Suprapubic skin (tissue), 4 donors: ENCODE results near the gene GTF2IRD1. TPM values are rescaled to one million over a fixed set of nuclear protein-coding genes. Genes with fewer than 3 reads are reported as not detected.
A peak's percentile ranks its signal among the peaks of the same experiment; 100 is the strongest.

Source experiments
- DNase-seq, 2 donors: peaks; one replicate each; pipeline ENCODE4 v3.0.0-alpha.2; 2019; ENCODE audit warnings: low spot score in 2 of 2
- H3K27ac ChIP-seq: fragments of 200-600 bp; sonication (generic); one replicate; pipeline ENCODE4 v1.5.1; 2019
- H3K27me3 ChIP-seq: fragments of 200-600 bp; sonication (generic); one replicate; pipeline ENCODE4 v1.5.1; 2019
- H3K36me3 ChIP-seq: fragments of 200-600 bp; sonication (generic); one replicate; pipeline ENCODE4 v1.5.1; 2019
- H3K4me1 ChIP-seq: fragments of 200-600 bp; sonication (generic); one replicate; pipeline ENCODE4 v1.5.1; 2019
- H3K4me3 ChIP-seq: fragments of 200-600 bp; sonication (generic); one replicate; pipeline ENCODE4 v1.5.1; 2019; ENCODE audit warnings: mild to moderate bottlenecking
- H3K9me3 ChIP-seq: fragments of 200-600 bp; sonication (generic); one replicate; pipeline ENCODE4 v1.5.1; 2019
- CTCF ChIP-seq, 2 donors: fragments of 200-600 bp in 1 of 2; fragments of 450-650 bp in 1 of 2; sonication (generic) in 1 of 2; IDR thresholded peaks; one replicate each; pipeline ENCODE4 v1.5.1; 2016 to 2019; ENCODE audit warnings: antibody characterized with exemption in 2 of 2, mild to moderate bottlenecking in 1 of 2, moderate library complexity in 1 of 2
- EP300 ChIP-seq: sonication (generic); formaldehyde crosslinking; IDR thresholded peaks from one replicate; pipeline ENCODE4 v1.6.1; 2017; ENCODE audit warnings: antibody characterized with exemption
- POLR2A ChIP-seq, 2 donors: fragments of 450-650 bp; IDR thresholded peaks; one replicate each; pipeline ENCODE4 v1.6.1; 2017; ENCODE audit warnings: antibody characterized with exemption in 2 of 2, mild to moderate bottlenecking in 2 of 2, moderate library complexity in 2 of 2
- POLR2AphosphoS5 ChIP-seq, 3 donors: sonication (generic); formaldehyde crosslinking; IDR thresholded peaks; one replicate each; pipeline ENCODE4 v1.6.1; 2017; ENCODE audit warnings: antibody characterized with exemption in 3 of 3
- WGBS: methylation state at CpG from one replicate; pipeline ENCODE4 v1.1.5; 2018; 5-methylcytosine and 5-hydroxymethylcytosine counted together
- total RNA-seq, 4 donors: library from RNA; depleted of rRNA; stranded (reverse); fragments of >200 nt; gene quantifications; one replicate each; pipeline ENCODE4 v1.1.0, GENCODE V29; 2016

The GTF2IRD1 gene
- total RNA-seq, 4 donors from 2014 or later = 23.1 to 41.2 (median 25.0) TPM

- WGBS = 18% methylated on average over 24 of the region's 40 CpGs
- no peaks in the 10 kb centered on the region for H3K36me3 ChIP-seq
- H3K27me3 ChIP-seq = no peaks in the 10 kb centered on the region
- peak; percentile 90 to 93 for DNase-seq
- no peak for TF ChIP-seq CTCF (IDR thresholded peaks at IDR 0.05)
- peak in 1 of 3 donors; percentile 68 for TF ChIP-seq POLR2AphosphoS5 (IDR thresholded peaks at IDR 0.05)
- peak; percentile 31 to 37 for TF ChIP-seq POLR2A (IDR thresholded peaks at IDR 0.05)
- TF ChIP-seq EP300 = peak; percentile 33
- peak overlapping the region; percentile 50 for H3K4me3 ChIP-seq
- peaks cover 88% of the 10 kb centered on the region for H3K4me1 ChIP-seq
- H3K27ac ChIP-seq = peak overlapping the region; percentile 97
- H3K9me3 ChIP-seq = no peaks in the 10 kb centered on the region
Measured at GRCh38 chr7:74479961-74480829, 26.5 kb downstream of the GTF2IRD1 start.

GRCh38 chr7:74480861-74481417 lies 27.2 kb downstream of the GTF2IRD1 start:
- TF ChIP-seq CTCF (IDR thresholded peaks at IDR 0.05) (no peak), POLR2AphosphoS5 (IDR thresholded peaks at IDR 0.05) (peak in 1 of 3 donors; percentile 60), EP300 (no peak), POLR2A (IDR thresholded peaks at IDR 0.05) (no peak)
- DNase-seq = peak in 1 of 2 donors; percentile 86
- 22% methylated on average over 16 of the region's 16 CpGs for WGBS
- no peaks in the 10 kb centered on the region for H3K9me3 ChIP-seq
- no peaks in the 10 kb centered on the region for H3K27me3 ChIP-seq
- H3K27ac ChIP-seq = peak overlapping the region; percentile 97
- H3K36me3 ChIP-seq = no peaks in the 10 kb centered on the region
- H3K4me1 ChIP-seq = peaks cover 81% of the 10 kb centered on the region
- peak overlapping the region; percentile 50 for H3K4me3 ChIP-seq

- no peaks in the 10 kb centered on the region for H3K9me3 ChIP-seq
- H3K4me1 ChIP-seq = peaks cover 76% of the 10 kb centered on the region
- WGBS = 51% methylated on average over 8 of the region's 8 CpGs
- DNase-seq = no peak
- peak in 1 of 2 donors; percentile 11 for TF ChIP-seq CTCF (IDR thresholded peaks at IDR 0.05)
- no peak for TF ChIP-seq POLR2AphosphoS5 (IDR thresholded peaks at IDR 0.05)
- peak overlapping the region; percentile 97 for H3K27ac ChIP-seq
- no peaks in the 10 kb centered on the region for H3K27me3 ChIP-seq
- peak overlapping the region; percentile 50 for H3K4me3 ChIP-seq
- no peaks in the 10 kb centered on the region for H3K36me3 ChIP-seq
Measured at GRCh38 chr7:74481458-74482196, 27.9 kb downstream of the GTF2IRD1 start.

- TF ChIP-seq EP300 = no peak
- no peak for TF ChIP-seq POLR2A (IDR thresholded peaks at IDR 0.05)
- TF ChIP-seq POLR2AphosphoS5 (IDR thresholded peaks at IDR 0.05) = no peak
- no peak for TF ChIP-seq CTCF (IDR thresholded peaks at IDR 0.05)
- H3K9me3 ChIP-seq = no peaks in the 10 kb centered on the region
- peaks cover 71% of the 10 kb centered on the region for H3K4me1 ChIP-seq
- no peak for DNase-seq
- H3K36me3 ChIP-seq = no peaks in the 10 kb centered on the region
- peak overlapping the region; percentile 97 for H3K27ac ChIP-seq
- 84% methylated on average over 4 of the region's 4 CpGs for WGBS
- H3K4me3 ChIP-seq = no peak overlapping the region
- H3K27me3 ChIP-seq = no peaks in the 10 kb centered on the region
Measured at GRCh38 chr7:74482197-74482467, 28.4 kb downstream of the GTF2IRD1 start.
